GM21825 (cell line): ENCODE data around the gene PTPA.
"Not testable (repeated sequence)": the region's sequence is repeated elsewhere in the genome, so short reads cannot be mapped to it uniquely, and the experiment has no call there.

Source experiments
- ATAC-seq: cut with Tn5 transposase; IDR thresholded peaks from one replicate; pipeline ENCODE4 v1.9.1; 2021; ENCODE audit warnings: mild to moderate bottlenecking, moderate library complexity; ENCODE audit not compliant: unreplicated experiment

PTPA gene

GRCh38 chr9:129150672-129151211, 39.5 kb downstream of the PTPA start:
- ATAC-seq: no peak

GRCh38 chr9:129151469-129151868, 40.3 kb downstream of the PTPA start:
- no peak for ATAC-seq

- no peak for ATAC-seq
Measured at GRCh38 chr9:129154866-129155477, 43.8 kb downstream of the PTPA start.

DNA sequence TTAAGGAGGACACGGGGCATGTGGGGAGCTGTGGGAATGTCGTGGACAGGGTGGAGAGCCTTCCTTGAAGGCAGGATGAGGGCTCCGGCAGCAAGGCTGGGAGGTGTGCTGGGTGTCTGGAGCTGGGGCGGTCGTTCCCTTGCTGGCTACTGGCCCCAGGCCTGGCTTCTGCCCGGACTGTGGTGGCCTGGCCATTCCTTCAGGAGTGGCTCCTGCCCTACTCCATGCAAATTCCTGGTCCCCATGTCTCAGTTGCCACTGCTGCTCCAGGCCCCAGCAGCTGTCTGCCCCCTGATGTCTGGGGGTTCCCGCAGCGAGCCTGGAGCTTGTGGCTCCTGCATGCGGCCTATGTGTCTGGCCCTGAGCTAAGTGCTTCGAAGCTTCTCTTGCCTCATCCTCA, 44.9 kb downstream of the PTPA start:
- ATAC-seq: no peak

DNA sequence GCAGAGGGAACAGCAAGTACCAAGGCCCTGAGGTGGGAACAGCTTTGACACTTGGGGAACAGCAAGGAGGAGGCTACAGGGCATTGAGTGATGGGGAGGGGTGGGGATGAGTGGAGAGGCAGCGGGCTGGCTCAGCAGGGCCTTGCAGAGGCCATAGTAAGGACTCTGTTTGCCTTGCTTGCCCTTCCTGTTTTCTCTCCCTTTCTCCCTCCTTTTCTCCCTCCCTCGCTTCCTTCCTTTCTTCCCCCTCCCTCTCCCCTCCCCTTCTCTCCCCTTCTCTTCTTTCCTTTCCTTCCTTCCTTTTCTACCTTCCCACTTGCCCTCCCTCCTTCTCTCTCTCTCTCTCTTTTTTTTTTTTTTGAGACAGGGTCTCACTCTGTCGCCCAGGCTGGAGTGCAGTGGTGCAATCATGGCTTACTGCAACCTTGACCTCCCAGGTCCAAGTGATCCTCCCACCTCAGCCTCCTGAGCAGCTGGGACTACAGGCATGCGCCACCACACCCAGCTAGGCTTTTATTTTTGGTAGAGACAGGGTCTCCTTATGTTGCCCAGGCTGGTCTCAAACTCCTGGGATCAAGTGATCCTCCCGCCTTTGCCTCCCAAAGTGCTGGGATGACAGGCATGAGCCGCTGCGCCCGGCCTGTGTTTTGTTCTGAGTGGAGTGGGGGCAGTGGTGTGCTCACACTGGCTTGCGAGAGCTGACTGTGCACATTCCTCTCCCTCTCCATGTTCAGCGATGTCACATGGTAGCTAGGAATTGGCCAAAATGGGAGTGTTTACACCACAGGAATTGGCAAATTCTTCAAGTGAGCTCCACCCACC, 49.7 kb downstream of the PTPA start:
- no peak for ATAC-seq

DNA sequence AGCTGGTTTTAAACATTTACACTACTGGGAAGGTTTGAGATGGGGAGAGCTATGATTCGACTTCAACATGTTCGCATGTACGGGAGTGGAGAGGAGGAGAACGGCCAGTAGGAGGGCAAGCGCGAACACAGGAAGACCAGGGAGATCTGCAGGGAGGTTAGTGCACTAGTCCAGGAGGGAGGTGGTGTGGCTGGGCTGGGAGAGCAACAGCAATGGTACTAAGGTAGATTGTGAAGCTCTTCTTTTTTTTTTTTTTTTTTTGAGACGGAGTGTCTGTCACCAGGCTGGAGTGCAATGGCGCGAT, 50.3 kb downstream of the PTPA start:
- no peak for ATAC-seq

- no peak for ATAC-seq
Measured at GRCh38 chr9:129162497-129163197, 51.4 kb downstream of the PTPA start.

DNA sequence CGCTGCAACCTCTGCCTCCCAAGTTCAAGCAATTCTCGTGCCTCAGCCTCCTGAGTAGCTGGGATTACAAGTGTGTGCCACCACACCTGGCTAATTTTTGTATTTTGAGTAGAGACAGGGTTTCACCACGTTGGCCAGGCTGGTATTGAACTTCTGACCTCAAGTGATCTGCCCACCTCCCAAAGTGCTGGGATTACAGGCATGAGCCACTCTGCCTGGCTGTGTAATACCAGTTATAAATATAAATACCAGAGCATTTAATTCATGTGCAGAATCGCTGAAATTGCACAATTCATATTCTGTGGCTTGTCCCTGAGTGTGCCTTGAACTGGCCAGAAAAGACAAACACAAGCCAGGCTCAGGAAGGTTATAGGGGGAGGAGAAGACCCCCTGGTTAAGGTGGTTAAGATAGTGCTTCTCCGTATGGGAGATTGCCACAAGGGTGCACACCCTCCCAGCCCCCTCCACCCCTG, 52.0 kb downstream of the PTPA start:
- not testable (repeated sequence) for ATAC-seq

- ATAC-seq: no peak
Measured at GRCh38 chr9:129163753-129164152, 52.5 kb downstream of the PTPA start.

GRCh38 chr9:129164246-129164930, 53.2 kb downstream of the PTPA start:
- ATAC-seq: no peak

DNA sequence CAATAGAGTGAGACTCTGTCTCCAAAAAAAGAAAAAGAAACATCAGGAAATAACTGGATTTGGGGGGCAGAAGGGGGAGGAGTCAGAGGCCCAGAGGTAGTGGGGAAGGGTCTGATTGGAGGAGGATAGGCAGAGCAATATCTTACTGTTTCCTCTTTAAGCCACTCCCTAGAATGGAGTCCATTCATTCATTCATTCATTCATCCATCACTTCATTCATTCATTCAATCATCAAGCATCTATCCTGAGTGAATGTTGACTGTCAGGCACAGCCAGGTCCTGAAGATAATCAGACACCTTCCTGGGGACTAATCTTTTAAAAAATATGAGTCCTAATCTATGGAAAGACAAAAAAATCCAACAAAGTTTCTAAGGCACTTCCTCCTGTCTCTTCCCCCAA, 54.0 kb downstream of the PTPA start:
- ATAC-seq: no peak

DNA sequence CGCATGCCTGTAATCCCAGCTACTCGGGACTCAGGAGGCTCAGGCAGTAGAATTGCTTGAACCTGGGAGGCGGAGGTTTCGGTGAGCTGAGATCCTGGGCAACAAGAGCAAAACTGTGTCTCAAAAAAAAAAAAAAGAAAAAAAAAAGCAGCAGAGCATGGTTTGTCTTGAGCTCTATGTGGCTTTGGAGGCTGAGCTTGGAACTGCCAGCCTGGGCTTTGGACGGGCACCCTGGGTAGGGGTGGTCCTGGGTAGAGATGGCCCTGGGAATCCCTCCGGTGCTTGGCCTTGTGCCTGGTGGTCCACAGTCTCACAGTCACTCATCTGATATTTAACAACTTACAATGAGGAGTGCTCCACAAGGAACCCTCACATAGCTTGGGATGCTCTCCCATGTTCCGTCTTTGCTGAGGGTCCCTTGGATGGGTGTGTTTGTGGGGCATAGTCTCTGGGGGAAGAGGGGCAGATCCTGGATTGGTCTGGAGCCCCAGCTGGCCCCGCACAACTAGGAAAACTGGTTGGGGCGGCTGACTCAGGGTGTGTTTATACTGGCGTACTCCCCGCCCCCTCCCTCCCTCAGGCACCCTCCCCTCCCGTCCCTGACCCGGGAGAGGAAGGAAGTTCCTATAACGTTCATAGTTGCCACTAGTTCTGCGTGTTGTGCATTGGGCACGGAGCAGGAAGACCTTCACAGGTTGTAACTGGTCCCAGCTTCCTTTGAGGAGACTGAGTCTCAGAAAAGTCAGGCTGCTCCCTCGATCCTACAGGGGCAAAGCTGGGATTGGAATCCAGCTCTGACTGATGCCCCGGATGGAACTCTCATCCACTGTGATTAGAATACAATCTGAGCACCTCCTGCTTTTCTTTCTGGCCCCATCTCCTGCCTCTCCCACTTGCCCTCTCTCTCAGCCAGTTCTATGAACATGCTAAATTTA, 55.7 kb downstream of the PTPA start:
- no peak for ATAC-seq

DNA sequence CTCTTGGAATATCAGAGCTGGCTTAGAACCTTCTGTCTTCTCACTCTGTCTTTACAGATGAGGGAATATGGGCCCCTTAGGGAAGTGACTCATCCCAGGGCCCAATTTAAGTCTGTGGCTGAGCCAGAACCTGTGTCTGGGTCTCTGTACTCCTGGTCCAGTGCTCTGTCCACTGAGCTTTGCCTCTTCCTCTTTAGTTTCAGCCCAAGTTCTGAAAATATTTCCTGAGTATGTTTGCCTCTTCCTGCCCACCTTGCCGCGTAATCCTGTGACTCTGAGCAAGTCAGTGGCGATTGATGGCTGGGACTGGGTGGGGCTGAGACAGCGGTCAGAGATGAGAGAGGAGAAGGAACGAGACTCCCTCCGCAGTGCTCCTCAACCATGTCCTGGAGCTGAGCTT, 59.0 kb downstream of the PTPA start:
- no peak for ATAC-seq

- no peak for ATAC-seq
Measured at GRCh38 chr9:129171993-129172751, 61.0 kb downstream of the PTPA start.

DNA sequence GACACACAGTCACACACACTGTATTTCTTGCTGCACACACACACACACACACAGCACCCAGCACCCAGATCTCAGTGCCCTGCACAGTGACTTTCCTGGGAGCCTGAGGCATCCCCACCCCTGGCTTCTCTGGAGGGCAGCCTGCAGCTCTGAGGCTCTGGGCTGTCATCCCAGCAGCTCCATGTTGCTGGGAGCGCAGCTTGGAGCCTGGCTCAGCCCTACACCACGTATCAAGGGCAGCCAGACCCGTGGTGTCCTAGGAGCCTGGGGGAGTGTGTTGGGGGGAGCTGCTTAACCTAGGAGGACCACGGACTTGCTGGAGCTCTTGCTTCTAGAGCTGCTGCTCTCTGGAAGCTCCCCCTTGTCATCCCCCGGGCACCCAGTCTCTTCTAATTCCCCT, 61.6 kb downstream of the PTPA start:
- ATAC-seq: no peak

GRCh38 chr9:129173296-129174101, 62.3 kb downstream of the PTPA start:
- ATAC-seq: no peak

DNA sequence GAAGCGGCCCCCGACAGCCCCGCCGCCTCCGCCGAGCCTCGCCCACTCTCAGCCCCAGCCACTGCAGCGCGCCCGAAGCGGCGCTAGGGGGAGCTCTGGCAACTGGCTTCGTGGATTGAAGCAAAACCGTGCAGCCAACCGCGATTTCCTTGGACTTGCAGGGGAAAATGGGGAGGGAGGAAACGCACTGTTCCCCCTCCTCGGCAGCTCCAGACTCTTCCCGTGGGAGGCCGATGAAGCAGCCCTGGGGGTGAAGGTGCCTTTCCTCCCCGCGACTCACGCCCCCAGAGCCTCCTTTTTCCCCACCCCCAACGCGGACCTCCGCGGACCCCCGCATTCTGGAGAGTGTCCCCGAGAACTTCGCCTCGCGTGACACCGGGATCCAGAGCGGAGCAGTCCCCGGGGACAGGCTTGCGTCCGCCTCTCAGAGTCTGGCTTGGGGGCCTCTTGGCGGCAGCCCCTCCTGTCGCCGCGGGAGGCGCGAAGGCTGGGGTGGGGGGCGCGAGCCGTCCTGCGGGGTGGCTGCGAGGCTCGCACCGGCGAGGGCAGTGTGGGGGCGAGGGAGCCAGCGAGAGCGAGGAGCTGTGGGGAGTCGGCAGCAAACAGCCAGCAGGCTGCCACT, 63.0 kb downstream of the PTPA start:
- ATAC-seq: no peak
